GM19351 (cell line): Measurements from ENCODE around the gene CHMP6.
A peak's percentile ranks its signal among the peaks of the same experiment; 100 is the strongest.
"Not testable (repeated sequence)": the region's sequence is repeated elsewhere in the genome, so short reads cannot be mapped to it uniquely, and the experiment has no call there.

ENCODE experiments used
- ATAC-seq: cut with Tn5 transposase; IDR thresholded peaks from one replicate; pipeline ENCODE4 v1.9.1; 2021; ENCODE audit warnings: mild to moderate bottlenecking, moderate library complexity; ENCODE audit not compliant: unreplicated experiment

The CHMP6 gene

DNA sequence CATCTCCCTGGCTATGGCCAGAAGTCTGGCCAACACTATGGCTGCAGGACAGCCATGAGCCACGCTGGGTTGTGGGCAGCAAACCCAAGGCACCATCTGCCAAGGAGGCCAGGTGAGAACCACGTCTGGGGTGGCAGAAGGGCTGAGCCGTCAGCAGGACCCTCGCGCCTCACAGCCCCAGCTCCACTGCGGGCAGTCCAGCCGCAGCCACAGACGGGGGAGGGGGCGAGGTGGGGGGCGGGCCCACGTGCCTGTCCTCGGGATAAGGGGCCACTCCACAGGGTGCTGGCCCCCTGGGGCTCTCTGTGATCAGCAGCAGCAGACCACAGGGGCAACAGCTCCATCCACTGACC is 36.8 kb downstream of the CHMP6 start:
- ATAC-seq = no peak

GRCh38 chr17:81029859-81030258 is 38.2 kb downstream of the CHMP6 start:
- ATAC-seq = no peak

- ATAC-seq = not testable (repeated sequence)
Observed at GRCh38 chr17:81030312-81030711, 38.7 kb downstream of the CHMP6 start.

DNA sequence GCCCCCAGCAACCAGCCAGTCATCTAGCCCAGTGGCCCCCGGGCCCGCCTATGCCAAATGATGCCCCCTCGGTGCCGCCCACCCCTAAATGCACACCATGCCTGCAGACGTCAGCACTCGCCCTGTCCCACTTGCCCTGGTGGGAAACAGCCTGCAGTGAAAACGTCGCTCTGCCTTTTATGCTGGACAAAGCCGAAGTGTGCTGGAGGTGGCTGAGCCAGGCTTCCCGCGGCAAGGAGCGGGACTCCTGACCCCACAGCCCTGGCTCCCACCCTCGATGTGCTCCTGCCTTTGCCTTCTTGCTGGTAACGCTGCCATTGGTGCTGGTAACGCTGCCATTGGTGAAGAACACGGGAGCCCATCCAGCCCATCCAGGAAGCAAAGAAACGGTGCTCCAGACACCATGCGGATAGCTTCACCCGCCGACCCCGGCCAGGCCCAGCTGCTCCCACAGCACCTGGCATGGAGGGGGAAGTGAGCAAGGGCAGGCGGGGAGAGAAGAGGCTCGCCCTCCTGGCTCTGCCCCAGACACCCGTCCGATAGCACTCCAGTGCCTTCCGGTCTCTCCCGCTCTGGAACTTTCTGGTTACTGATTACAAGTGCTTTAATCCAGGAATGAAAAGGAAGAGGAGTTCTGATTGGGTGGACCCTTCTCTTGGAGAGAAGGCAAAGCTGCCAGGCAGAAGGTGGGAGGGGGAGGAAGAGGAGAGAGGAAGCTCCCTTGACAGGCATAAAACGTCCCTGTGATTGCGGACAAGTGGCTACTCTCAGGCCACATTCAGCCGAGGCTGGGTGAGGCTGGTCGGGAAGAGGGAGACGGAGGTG is 39.3 kb downstream of the CHMP6 start:
- no peak for ATAC-seq

DNA sequence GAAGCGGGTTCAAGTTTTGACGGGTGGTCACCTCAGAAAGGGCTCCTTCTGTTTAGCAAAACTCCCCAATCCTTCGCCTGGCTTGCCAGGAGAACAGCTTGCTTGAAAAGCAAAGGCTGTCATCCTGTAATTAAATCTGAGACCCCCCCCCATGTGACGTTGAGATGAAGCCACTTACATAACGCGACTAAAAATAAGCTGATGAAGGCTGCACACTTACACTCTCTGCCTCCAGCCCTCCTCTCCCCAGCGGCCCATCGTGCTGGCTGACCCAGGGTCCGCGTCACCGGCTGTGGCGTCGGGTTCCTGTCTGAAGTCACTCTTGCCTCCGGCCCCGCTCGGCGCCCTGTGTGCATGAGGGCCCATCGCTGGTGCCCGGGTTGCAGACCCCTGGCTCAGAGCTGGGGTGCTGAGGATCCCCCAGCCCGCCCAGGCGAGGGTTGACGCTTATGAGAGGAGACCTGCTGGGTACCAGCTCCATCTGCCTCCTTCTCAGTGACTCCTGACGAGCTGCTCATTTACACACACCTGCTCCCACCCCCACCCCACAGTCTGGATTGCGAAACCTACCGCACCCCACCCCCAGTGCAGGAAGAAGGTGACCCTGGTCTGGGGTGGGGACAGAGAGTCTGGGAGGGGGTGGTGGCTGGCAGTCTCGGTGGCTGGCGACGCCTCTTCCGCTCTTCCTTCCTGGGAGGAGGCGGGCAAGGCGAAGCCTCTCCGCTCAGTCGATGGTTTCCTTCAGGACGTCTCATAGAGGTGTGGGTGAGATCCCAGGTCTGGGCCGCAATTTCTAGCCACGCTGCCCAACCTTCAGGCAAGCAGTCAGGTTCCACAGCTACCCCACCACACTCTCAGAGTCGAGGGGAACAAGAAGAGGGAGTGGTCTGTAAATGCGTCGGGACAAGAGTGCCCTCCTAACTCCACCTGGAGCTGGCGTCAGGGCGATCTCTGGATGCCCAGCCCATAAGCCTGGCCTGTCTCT is 40.2 kb downstream of the CHMP6 start:
- ATAC-seq = no peak

DNA sequence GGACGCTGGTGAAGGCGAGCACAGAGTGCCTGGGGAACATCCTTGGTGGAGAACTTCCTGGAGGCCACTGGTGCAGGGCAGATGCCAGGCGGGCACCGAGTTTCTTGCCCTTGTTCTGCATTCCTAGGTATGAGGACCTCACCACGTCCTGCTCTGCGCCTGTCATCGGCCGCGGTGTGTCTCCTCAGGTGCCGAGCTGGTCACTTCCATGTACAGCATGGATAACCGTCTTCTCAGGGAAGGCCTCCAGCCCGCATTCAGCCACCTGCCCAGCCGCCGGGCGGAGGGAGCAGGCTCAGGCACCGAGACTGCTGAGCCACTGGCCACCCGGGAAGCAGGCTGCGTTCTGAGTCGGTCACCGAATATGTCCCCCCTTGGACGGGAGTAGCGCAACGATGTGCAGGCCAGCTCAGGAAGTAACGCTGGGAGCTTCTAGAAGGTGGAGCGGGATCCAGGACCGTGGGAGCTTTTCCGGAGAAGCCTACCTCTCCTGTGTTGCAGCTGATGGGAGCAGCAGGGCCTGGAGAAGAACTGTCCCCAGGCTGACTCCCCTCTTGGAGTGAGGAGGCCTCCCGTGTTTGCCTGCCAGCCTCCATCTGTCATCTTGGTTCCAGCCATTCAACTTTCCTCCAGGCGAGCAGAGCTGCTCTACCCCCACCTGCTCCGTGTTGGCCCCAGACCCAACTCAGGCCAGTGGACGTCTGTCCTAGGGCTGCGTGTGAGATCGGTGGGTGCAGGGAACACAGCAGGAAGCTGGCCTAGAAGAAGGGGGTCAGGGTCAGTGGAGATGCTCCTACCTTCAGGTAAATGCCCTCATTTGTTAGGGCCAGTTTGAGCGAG is 41.2 kb downstream of the CHMP6 start:
- no peak for ATAC-seq

DNA sequence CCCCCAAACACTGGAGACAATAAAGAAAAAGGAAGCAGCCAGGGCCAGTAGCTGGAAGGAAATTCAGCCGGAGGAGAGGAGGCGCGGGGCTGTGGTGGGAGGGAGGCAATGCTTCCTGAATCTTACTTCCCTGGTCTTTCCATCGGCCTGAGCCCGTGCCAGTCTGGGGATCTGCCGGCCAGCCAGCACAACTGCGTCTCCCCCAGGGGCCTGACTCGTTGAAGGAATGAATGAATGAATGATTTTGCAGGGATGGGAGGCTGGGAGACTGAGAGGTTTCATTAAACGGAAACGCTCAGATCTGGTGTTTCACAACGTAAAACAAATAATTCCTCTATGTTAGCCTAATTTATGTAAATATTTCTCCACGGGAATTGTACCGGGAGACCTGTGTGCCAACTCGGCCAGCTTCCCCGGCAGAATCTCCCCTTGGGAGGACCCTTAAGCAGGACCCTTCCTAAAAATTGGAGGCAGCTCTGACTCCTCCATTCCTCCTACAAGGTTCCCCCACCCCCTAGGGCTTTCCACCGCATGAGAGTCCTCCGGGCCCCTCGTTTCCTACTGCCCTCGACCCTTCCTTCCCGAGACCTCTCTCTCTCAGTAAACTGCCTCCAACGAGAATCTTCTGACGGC is 42.0 kb downstream of the CHMP6 start:
- no peak for ATAC-seq

- peak; percentile 13 for ATAC-seq
Observed at GRCh38 chr17:81034168-81034777, 42.6 kb downstream of the CHMP6 start.

DNA sequence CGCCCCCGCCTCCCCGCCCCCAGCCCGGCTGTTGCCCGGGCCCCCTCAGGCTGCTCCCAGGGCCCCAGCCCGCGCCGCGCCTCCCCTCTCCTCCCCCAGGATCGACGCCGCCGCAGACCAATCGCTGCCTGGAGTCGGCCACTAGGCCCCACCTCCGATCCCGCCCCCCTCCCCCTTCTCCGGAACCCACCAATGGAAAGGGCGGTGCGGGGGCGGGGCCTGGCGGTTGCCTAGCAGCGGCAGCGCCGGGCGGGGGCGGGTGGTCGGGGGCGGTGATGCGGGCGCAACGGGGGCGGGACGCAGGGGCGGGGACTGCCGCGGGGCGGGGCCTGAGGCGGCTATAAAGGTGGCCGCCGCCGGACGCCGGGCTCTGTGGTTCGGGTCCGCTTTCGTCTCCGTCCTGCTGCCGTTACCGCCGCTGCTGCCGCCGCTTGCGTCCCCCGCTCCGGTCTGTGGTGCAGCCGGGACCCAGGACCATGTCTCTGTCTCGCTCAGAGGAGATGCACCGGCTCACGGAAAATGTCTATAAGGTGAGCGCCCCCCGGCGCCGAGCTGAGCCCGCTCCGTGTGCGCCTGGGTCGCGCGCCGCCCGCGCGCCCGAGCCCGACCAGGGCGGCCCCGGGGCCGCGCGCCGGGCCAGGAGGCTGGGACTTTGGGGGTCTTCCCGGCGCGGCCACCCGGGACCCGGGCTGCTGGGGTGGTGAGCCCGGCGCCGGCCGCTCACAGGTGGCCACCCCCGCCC is 43.3 kb downstream of the CHMP6 start, which contains the start of gene BAIAP2:
Gene BAIAP2 (plus strand): TSS at position 373 of the 742 bp plus-strand sequence. CDS start 104 bp downstream, at position 477.
- peak; percentile 64 for ATAC-seq

GRCh38 chr17:81035521-81036196 is 44.0 kb downstream of the CHMP6 start:
- ATAC-seq = no peak

- ATAC-seq = no peak
Observed at GRCh38 chr17:81036197-81036941, 44.7 kb downstream of the CHMP6 start.

GRCh38 chr17:81037026-81037797 is 45.6 kb downstream of the CHMP6 start:
- no peak for ATAC-seq

DNA sequence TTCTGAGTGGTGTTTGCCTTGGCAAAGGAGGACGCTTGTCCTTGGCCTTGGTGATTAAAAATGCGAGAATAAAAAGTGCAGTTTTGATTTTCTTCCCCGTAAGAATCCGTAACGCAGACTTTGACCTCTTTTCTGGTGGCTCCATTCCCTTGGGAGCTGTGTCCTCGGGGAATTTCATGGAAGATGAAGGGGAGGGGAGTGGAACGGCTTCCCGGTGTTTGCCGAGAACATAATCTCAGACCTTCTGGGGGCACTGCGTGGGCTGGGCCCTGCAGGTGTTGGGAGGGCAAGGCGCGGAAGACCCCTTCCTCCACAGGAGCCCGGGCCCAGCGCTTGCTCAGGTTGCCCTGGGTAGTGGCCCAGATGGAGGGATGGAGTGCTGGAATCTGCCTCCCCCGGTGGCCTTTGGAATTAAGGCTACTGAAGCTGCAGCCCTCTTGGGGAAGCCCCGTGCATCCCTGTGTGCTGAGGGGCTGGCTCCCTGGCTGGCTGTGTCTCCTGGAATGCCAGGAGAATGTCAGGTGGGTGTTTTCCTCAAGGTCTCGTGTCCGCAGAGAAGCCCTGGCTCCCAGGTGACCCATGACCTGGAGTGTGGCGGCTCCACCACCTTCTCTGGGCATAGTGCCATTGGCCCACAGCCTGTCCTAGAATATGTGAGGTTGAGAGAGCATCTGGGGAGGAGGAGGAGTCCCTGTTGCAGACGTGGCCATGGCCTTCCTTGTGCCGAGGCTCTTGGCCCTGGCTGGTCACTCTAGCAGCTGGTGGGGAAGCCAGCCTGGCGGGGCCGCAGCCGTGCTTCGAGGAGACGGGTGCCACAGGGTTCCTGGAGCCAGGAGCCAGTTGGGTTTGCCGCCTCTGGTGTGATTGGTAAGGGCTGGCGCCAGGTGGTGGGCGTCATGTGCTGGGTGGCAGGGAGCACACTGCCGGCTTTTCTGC is 46.4 kb downstream of the CHMP6 start:
- ATAC-seq = no peak

- no peak for ATAC-seq
Observed at GRCh38 chr17:81039096-81039495, 47.5 kb downstream of the CHMP6 start.

DNA sequence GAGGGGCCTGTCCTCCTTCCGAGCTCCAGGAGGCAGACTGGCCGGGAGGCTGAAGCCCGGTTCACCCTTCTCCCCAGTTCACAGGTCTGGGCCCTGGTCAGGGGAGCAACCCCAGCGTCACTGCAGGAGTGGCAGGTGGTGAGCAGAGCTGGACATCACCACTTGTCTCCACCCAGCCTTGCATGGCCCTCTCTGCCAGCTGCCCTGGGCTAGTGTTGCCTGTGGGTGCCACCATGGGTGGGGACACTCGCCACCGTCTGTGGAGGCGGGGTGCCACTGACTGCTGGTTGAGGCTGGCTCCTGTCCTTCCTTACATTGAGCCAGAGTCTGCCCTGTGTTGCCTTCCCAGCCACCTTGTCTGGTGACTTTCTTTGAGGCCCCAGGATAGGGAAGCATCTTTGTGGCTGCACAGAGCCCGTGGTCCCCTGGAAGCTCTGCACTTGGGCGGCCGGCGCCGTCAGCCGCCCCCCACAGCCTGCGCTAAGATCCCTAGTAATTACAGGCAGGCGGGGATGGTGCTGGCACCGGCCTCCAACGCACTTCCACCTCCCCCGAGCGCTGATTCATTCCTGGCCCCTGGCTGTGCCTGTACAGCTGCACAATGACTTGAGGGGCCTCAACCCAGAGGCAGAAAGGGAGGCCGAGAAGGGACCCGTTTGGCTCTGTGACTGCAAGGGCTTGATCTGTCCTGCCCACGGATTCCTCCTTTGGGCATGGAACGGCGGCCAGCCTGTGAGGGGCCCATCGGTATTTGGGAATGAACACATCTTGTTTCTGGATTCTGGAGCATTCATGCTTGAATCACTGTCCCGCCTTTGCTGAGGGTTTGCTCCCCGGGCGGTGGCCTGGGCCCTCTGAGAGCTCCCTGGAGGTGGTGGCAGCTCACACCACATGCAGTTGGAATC is 48.5 kb downstream of the CHMP6 start:
- no peak for ATAC-seq
